Stomach (tissue), 9 donors: ENCODE data around the gene AXL. TPM values are rescaled to one million over a fixed set of nuclear protein-coding genes. Genes with fewer than 3 reads are reported as not detected.

Experiments used
- DNase-seq, 2 donors: peaks; one replicate each; pipeline versions ENCODE4 v3.0.0 to v3.0.0-alpha.2; 2013 to 2019
- H3K27ac ChIP-seq, 5 donors: fragments of 200-600 bp in 4 of 5; sonication (generic) in 4 of 5; one replicate each; pipeline ENCODE4 v1.5.1; 2013 to 2019; ENCODE audit warnings: mild to moderate bottlenecking in 1 of 5, moderate library complexity in 1 of 5
- H3K27me3 ChIP-seq, 3 donors: fragments of 200-600 bp; sonication (generic); one replicate each; pipeline ENCODE4 v1.5.1; 2017 to 2019; ENCODE audit warnings: mixed run types in 1 of 3
- H3K36me3 ChIP-seq, 4 donors: fragments of 200-600 bp; sonication (generic); 1 replicate in 3 of 4; 2 replicates in 1 of 4; pipeline ENCODE4 v1.5.1; 2016 to 2019
- H3K4me1 ChIP-seq, 4 donors: fragments of 200-600 bp; sonication (generic); one replicate each; pipeline ENCODE4 v1.5.1; 2016 to 2019
- H3K4me3 ChIP-seq, 4 donors: fragments of 200-600 bp; sonication (generic) in 3 of 4; one replicate each; pipeline ENCODE4 v1.5.1; 2016 to 2019; ENCODE audit warnings: mild to moderate bottlenecking in 1 of 4
- H3K9me3 ChIP-seq, 4 donors: fragments of 200-600 bp; sonication (generic); one replicate each; pipeline ENCODE4 v1.5.1; 2016 to 2019
- CTCF ChIP-seq, 7 experiments: fragments of 450-650 bp in 4 of 7; fragments of 200-600 bp in 3 of 7; sonication (generic) in 3 of 7; IDR thresholded peaks; one replicate each; pipeline ENCODE4 v1.5.1; 2016 to 2019; ENCODE audit warnings: antibody characterized with exemption in 7 of 7, control low read depth in 2 of 7, mild to moderate bottlenecking in 1 of 7
- EP300 ChIP-seq: sonication (generic); formaldehyde crosslinking; IDR thresholded peaks from one replicate; pipeline ENCODE4 v1.6.1; 2017; ENCODE audit warnings: antibody characterized with exemption
- POLR2A ChIP-seq, 4 donors: fragments of 450-650 bp; IDR thresholded peaks; one replicate each; pipeline ENCODE4 v1.6.1; 2016; ENCODE audit warnings: antibody characterized with exemption in 4 of 4, control low read depth in 2 of 4, mild to moderate bottlenecking in 1 of 4, moderate library complexity in 1 of 4
- POLR2AphosphoS5 ChIP-seq, 3 donors: sonication (generic); formaldehyde crosslinking; IDR thresholded peaks; one replicate each; pipeline ENCODE4 v1.6.1; 2016; ENCODE audit warnings: antibody characterized with exemption in 3 of 3
- WGBS, 5 donors: extraction: QIAGEN DNeasy Blood & Tissue Kit in 3 of 5; methylation state at CpG; one replicate each; pipeline versions ENCODE4 v1.1.5 to v1.1.7; 2013 to 2018; 5-methylcytosine and 5-hydroxymethylcytosine counted together
- intact Hi-C: fragments of 100-400 bp; cut with DNase I; formaldehyde crosslinking; loops from one replicate; pipeline ENCODE4 v1.15.1; 2023; ENCODE audit warnings: low total_unique reads
- polyA plus RNA-seq, 3 donors: library from polyadenylated mRNA; stranded (reverse); fragments of 200-250 nt; gene quantifications; one replicate each; pipeline ENCODE4 v1.2.3, GENCODE V29; 2013
- total RNA-seq, 5 donors: library from RNA; depleted of rRNA; stranded (reverse); fragments of >200 nt; gene quantifications; one replicate each; pipeline versions ENCODE4 v1.1.0 to v1.2.3, GENCODE V29; 2014 to 2016
- donor health status: healthy with polysubstance abuse.
- donor health status: Bipolar disorder and iron deficiency.
- donor health status: healthy.

AXL gene
- total and polyA plus RNA-seq, 8 donors, result 6.1 to 48.7 (median 22.8) TPM

GRCh38 chr19:41263850-41264580 lies 45.0 kb downstream of the AXL start, which contains the start of gene HNRNPUL1:
Gene HNRNPUL1, plus strand, starts transcription at chr19:41264372. Its CDS starts 132 bp downstream, at chr19:41264504.
- peak; percentile 98 to 100 for DNase-seq
- intact Hi-C loops, result loop anchor here (10.0 kb wide), 1 partner anchor 51 kb away; the partner anchor contains the start of gene CCDC97
- no peaks in the 10 kb centered on the region for H3K27me3 ChIP-seq
- H3K9me3 ChIP-seq, result no peaks in the 10 kb centered on the region
- H3K36me3 ChIP-seq, result peaks cover 13 to 28% (median 24%) of the 10 kb centered on the region in 4 donors
- peak within 1 kb of the TSS; percentile 98 to 100 (median 99) for H3K27ac ChIP-seq
- peak; percentile 59 to 75 (median 69) for TF ChIP-seq POLR2AphosphoS5 (IDR thresholded peaks at IDR 0.05)
- no peak for TF ChIP-seq POLR2A (IDR thresholded peaks at IDR 0.05)
- peak in 2 of 7 experiments; percentile 22 to 29 for TF ChIP-seq CTCF (IDR thresholded peaks at IDR 0.05)
- TF ChIP-seq EP300, result no peak
- H3K4me3 ChIP-seq, result peak within 1 kb of the TSS; percentile 79 to 96 (median 90)
- 0 to 1% (median 0%) methylated on average over 40 to 55 of the region's 55 CpGs for WGBS, 5 donors
- peaks cover 22 to 44% (median 36%) of the 10 kb centered on the region in 4 donors for H3K4me1 ChIP-seq

- 0 to 1% (median 1%) methylated on average over 42 to 75 of the region's 75 CpGs for WGBS, 5 donors
- Histone ChIP-seq H3K27ac (peak overlapping the region; percentile 98 to 100 (median 99)), H3K27me3 (no peaks in the 10 kb centered on the region), H3K4me1 (peaks cover 22 to 44% (median 36%) of the 10 kb centered on the region in 4 donors), H3K4me3 (peak overlapping the region; percentile 79 to 96 (median 90)), H3K36me3 (peaks cover 20 to 28% (median 24%) of the 10 kb centered on the region in 4 donors), H3K9me3 (no peaks in the 10 kb centered on the region)
- TF ChIP-seq CTCF (IDR thresholded peaks at IDR 0.05) (no peak), POLR2A (IDR thresholded peaks at IDR 0.05) (no peak), EP300 (no peak), POLR2AphosphoS5 (IDR thresholded peaks at IDR 0.05) (no peak)
- intact Hi-C loops, result loop anchor here (10.0 kb wide), 1 partner anchor 50 kb away; the partner anchor contains the start of gene CCDC97
- DNase-seq, result peak; percentile 43 to 79
Measured at GRCh38 chr19:41264581-41265394, 45.8 kb downstream of the AXL start.

GRCh38 chr19:41265395-41266153 lies 46.6 kb downstream of the AXL start:
- Histone ChIP-seq H3K27ac (peak overlapping the region; percentile 98 to 100 (median 99)), H3K4me3 (peak overlapping the region; percentile 79 to 96 (median 90)), H3K4me1 (peaks cover 22 to 44% (median 36%) of the 10 kb centered on the region in 4 donors), H3K36me3 (peaks cover 25 to 34% (median 30%) of the 10 kb centered on the region in 4 donors), H3K27me3 (no peaks in the 10 kb centered on the region), H3K9me3 (no peaks in the 10 kb centered on the region)
- DNase-seq, result peak; percentile 27 to 64
- intact Hi-C loops, result loop anchor here (10.0 kb wide), 1 partner anchor 49 kb away; the partner anchor contains the start of gene CCDC97
- TF ChIP-seq CTCF (IDR thresholded peaks at IDR 0.05) (no peak), EP300 (no peak), POLR2A (IDR thresholded peaks at IDR 0.05) (no peak), POLR2AphosphoS5 (IDR thresholded peaks at IDR 0.05) (no peak)
- 2 to 10% (median 9%) methylated on average over 17 of the region's 17 CpGs for WGBS, 5 donors
